H1 (cell line): ENCODE data around the gene CCDC28A. TPM values are rescaled to one million over a fixed set of nuclear protein-coding genes. Genes with fewer than 3 reads are reported as not detected.

Experiments used
- CBX8 ChIP-seq: fragments of 300-800, 300-1000 bp; sonication (generic); IDR thresholded peaks from 2 replicates; pipeline ENCODE4 v1.7.1; 2016; ENCODE audit warnings: low read depth, low read length, borderline replicate concordance
- CEBPB ChIP-seq: IDR thresholded peaks from 2 replicates; pipeline ENCODE4 v1.6.1; 2012; ENCODE audit warnings: low read depth, low read length
- CHD2 ChIP-seq: IDR thresholded peaks from 2 replicates; pipeline ENCODE4 v1.6.1; 2012; ENCODE audit warnings: low read length, improper control_type of control experiment
- NRF1 ChIP-seq: IDR thresholded peaks from 2 replicates; pipeline ENCODE4 v1.6.1; 2011; ENCODE audit warnings: mild to moderate bottlenecking, low read depth, low read length, improper control_type of control experiment
- SP2 ChIP-seq: IDR thresholded peaks from 2 replicates; pipeline ENCODE4 v1.6.1; 2012; ENCODE audit warnings: mild to moderate bottlenecking, low read length, inconsistent platforms
- polyA plus RNA-seq, 7 experiments: library from polyadenylated mRNA; depleted of rRNA in 3 of 7; stranded (reverse) in 5 of 7; unstranded in 2 of 7; fragments of >200 nt in 5 of 7; fragments of 200-250 nt in 2 of 7; gene quantifications; 1 replicate in 5 of 7; 2 replicates in 1 of 7; 4 replicates in 1 of 7; pipeline versions ENCODE4 v1.2.1 to v1.2.3, GENCODE V29; 2011 to 2013; ENCODE audit warnings: missing spikeins in 2 of 7, mixed read lengths in 2 of 7
- total RNA-seq: library from RNA; stranded (reverse); fragmentation: NEBNext Ultra II Directional; extraction: Animal tissue kit (Norgen Biotek cat#: 25700); gene quantifications from 2 replicates; pipeline ENCODE4 v1.2.1, GENCODE V29; 2021
- TF ChIP-seq, protein P1 (sequence below): fragments of 300-600 bp; sonication (generic); IDR thresholded peaks from 2 replicates; pipeline ENCODE4 v1.7.1; 2012; ENCODE audit warnings: low read length, moderate library complexity, mild to moderate bottlenecking, inconsistent platforms; ENCODE audit not compliant: insufficient replicate concordance
- TF ChIP-seq, protein P2 (sequence below): IDR thresholded peaks from 2 replicates; pipeline ENCODE4 v1.6.1; 2011; ENCODE audit warnings: low read depth, mild to moderate bottlenecking, low read length; ENCODE audit not compliant: insufficient read depth
- TF ChIP-seq, protein P3 (sequence below): IDR thresholded peaks from 2 replicates; pipeline ENCODE4 v1.6.1; 2012; ENCODE audit warnings: inconsistent platforms
- TF ChIP-seq, protein P4 (sequence below): IDR thresholded peaks from 2 replicates; pipeline ENCODE4 v1.6.1; 2012; ENCODE audit warnings: inconsistent platforms

The CCDC28A gene
- total and polyA plus RNA-seq, 2 of the 8 experiments (the other 6 are each of a cell fraction or from before 2014, with no cell fraction given), result 9.6 to 12.1 TPM

DNA sequence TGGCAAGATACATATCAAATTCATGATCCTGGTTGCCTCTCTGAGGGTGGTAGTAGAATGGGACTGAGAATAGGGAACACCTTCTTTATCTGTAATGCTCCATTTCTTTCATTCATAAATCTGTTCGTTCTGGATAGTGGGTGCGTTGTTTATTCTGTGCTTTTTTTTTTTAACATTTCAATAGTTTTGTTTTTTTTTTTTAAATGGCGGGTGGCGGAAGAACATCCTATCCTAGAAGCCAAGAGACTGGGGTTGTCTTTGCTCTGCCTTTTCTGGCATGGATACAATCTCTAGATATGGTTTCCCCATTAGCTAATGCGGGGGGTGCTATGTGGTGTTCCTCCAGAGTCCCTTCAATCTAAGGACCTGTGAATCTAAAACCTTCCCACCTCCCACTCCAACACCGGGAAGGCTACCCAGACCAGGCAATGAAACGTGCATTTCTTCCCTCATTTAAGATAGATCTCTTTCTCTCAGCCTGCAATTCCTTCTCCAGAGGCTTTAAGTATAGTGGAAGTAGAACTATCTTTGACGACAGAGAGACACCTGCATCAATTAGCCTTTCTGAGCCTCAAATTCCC, 883 bp upstream of the CCDC28A start (continued):
- TF ChIP-seq, protein P1, sequence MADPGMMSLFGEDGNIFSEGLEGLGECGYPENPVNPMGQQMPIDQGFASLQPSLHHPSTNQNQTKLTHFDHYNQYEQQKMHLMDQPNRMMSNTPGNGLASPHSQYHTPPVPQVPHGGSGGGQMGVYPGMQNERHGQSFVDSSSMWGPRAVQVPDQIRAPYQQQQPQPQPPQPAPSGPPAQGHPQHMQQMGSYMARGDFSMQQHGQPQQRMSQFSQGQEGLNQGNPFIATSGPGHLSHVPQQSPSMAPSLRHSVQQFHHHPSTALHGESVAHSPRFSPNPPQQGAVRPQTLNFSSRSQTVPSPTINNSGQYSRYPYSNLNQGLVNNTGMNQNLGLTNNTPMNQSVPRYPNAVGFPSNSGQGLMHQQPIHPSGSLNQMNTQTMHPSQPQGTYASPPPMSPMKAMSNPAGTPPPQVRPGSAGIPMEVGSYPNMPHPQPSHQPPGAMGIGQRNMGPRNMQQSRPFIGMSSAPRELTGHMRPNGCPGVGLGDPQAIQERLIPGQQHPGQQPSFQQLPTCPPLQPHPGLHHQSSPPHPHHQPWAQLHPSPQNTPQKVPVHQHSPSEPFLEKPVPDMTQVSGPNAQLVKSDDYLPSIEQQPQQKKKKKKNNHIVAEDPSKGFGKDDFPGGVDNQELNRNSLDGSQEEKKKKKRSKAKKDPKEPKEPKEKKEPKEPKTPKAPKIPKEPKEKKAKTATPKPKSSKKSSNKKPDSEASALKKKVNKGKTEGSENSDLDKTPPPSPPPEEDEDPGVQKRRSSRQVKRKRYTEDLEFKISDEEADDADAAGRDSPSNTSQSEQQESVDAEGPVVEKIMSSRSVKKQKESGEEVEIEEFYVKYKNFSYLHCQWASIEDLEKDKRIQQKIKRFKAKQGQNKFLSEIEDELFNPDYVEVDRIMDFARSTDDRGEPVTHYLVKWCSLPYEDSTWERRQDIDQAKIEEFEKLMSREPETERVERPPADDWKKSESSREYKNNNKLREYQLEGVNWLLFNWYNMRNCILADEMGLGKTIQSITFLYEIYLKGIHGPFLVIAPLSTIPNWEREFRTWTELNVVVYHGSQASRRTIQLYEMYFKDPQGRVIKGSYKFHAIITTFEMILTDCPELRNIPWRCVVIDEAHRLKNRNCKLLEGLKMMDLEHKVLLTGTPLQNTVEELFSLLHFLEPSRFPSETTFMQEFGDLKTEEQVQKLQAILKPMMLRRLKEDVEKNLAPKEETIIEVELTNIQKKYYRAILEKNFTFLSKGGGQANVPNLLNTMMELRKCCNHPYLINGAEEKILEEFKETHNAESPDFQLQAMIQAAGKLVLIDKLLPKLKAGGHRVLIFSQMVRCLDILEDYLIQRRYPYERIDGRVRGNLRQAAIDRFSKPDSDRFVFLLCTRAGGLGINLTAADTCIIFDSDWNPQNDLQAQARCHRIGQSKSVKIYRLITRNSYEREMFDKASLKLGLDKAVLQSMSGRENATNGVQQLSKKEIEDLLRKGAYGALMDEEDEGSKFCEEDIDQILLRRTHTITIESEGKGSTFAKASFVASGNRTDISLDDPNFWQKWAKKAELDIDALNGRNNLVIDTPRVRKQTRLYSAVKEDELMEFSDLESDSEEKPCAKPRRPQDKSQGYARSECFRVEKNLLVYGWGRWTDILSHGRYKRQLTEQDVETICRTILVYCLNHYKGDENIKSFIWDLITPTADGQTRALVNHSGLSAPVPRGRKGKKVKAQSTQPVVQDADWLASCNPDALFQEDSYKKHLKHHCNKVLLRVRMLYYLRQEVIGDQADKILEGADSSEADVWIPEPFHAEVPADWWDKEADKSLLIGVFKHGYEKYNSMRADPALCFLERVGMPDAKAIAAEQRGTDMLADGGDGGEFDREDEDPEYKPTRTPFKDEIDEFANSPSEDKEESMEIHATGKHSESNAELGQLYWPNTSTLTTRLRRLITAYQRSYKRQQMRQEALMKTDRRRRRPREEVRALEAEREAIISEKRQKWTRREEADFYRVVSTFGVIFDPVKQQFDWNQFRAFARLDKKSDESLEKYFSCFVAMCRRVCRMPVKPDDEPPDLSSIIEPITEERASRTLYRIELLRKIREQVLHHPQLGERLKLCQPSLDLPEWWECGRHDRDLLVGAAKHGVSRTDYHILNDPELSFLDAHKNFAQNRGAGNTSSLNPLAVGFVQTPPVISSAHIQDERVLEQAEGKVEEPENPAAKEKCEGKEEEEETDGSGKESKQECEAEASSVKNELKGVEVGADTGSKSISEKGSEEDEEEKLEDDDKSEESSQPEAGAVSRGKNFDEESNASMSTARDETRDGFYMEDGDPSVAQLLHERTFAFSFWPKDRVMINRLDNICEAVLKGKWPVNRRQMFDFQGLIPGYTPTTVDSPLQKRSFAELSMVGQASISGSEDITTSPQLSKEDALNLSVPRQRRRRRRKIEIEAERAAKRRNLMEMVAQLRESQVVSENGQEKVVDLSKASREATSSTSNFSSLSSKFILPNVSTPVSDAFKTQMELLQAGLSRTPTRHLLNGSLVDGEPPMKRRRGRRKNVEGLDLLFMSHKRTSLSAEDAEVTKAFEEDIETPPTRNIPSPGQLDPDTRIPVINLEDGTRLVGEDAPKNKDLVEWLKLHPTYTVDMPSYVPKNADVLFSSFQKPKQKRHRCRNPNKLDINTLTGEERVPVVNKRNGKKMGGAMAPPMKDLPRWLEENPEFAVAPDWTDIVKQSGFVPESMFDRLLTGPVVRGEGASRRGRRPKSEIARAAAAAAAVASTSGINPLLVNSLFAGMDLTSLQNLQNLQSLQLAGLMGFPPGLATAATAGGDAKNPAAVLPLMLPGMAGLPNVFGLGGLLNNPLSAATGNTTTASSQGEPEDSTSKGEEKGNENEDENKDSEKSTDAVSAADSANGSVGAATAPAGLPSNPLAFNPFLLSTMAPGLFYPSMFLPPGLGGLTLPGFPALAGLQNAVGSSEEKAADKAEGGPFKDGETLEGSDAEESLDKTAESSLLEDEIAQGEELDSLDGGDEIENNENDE, result no peak
- TF ChIP-seq, protein P2, sequence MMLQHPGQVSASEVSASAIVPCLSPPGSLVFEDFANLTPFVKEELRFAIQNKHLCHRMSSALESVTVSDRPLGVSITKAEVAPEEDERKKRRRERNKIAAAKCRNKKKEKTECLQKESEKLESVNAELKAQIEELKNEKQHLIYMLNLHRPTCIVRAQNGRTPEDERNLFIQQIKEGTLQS, result no peak
- TF ChIP-seq CEBPB, result no peak
- TF ChIP-seq, protein P3, sequence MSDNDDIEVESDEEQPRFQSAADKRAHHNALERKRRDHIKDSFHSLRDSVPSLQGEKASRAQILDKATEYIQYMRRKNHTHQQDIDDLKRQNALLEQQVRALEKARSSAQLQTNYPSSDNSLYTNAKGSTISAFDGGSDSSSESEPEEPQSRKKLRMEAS, result no peak
- TF ChIP-seq SP2, result no peak
- TF ChIP-seq CHD2, result no peak
- TF ChIP-seq, protein P4, sequence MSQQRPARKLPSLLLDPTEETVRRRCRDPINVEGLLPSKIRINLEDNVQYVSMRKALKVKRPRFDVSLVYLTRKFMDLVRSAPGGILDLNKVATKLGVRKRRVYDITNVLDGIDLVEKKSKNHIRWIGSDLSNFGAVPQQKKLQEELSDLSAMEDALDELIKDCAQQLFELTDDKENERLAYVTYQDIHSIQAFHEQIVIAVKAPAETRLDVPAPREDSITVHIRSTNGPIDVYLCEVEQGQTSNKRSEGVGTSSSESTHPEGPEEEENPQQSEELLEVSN, result no peak
- TF ChIP-seq CBX8, result no peak
- no peak for TF ChIP-seq NRF1
